K562 (cell line): ENCODE measurements around the gene TXNRD2.

Experiments
- CTCF ChIP-seq, 3 experiments: IDR thresholded peaks in 2 of 3; conservative IDR thresholded peaks in 1 of 3; 2 replicates each; pipeline ENCODE4 v1.5.1; 2011 to 2012; ENCODE audit warnings: low read length in 3 of 3, mild to moderate bottlenecking in 3 of 3, control low read depth in 2 of 3, improper control_type of control experiment in 1 of 3, inconsistent platforms in 1 of 3, low read depth in 1 of 3, mixed read lengths in 1 of 3, moderate library complexity in 1 of 3; ENCODE audit not compliant: insufficient read depth in 2 of 3
- E2F6 ChIP-seq, 2 experiments: IDR thresholded peaks; 2 replicates each; pipeline ENCODE4 v1.6.1; 2011; ENCODE audit warnings: borderline replicate concordance in 1 of 2, control low read depth in 1 of 2, low read depth in 1 of 2, low read length in 1 of 2, mild to moderate bottlenecking in 1 of 2, mixed read lengths in 1 of 2, moderate library complexity in 1 of 2; ENCODE audit not compliant: insufficient read depth in 1 of 2, insufficient read length in 1 of 2, poor library complexity in 1 of 2, severe bottlenecking in 1 of 2; ENCODE audit errors: extremely low read depth in 1 of 2
- EZH2 ChIP-seq: IDR thresholded peaks from 2 replicates; pipeline ENCODE4 v1.6.1; 2012; ENCODE audit warnings: low read depth, mild to moderate bottlenecking, inconsistent platforms, low read length, borderline replicate concordance
- KDM2B ChIP-seq: fragments of 250-450 bp; sonication (Bioruptor Pico); IDR thresholded peaks from 2 replicates; pipeline ENCODE4 v1.8.0; 2021; ENCODE audit warnings: mild to moderate bottlenecking, moderate library complexity
- NCOA2 ChIP-seq, 2 experiments: fragments of 450-650 bp; IDR thresholded peaks; 2 replicates each; pipeline ENCODE4 v1.6.1; 2018; ENCODE audit warnings: mild to moderate bottlenecking in 2 of 2, moderate library complexity in 1 of 2; ENCODE audit not compliant: partially characterized antibody in 2 of 2
- PHF20 ChIP-seq: fragments of 450-650 bp; IDR thresholded peaks from 2 replicates; pipeline ENCODE4 v1.6.1; 2018; ENCODE audit not compliant: partially characterized antibody
- POLR2A ChIP-seq: fragments of 450-650 bp; conservative IDR thresholded peaks from 2 replicates; pipeline ENCODE4 v1.6.1; 2016
- REST ChIP-seq, 2 experiments: fragments of 450-650 bp; formaldehyde crosslinking in 1 of 2; IDR thresholded peaks; 2 replicates each; pipeline versions ENCODE4 v1.4.0 to v1.6.1; 2014 to 2020; ENCODE audit warnings: mild to moderate bottlenecking in 2 of 2, borderline replicate concordance in 1 of 2, low read depth in 1 of 2
- THRAP3 ChIP-seq: fragments of 450-650 bp; IDR thresholded peaks from 2 replicates; pipeline ENCODE4 v1.6.1; 2016; ENCODE audit warnings: mild to moderate bottlenecking, inconsistent platforms, borderline replicate concordance
- YY1 ChIP-seq, 3 experiments: IDR thresholded peaks; 2 replicates each; pipeline ENCODE4 v1.6.1; 2011; ENCODE audit warnings: low read length in 2 of 3, mild to moderate bottlenecking in 2 of 3, moderate library complexity in 2 of 3, borderline replicate concordance in 1 of 3, control low read depth in 1 of 3, low read depth in 1 of 3; ENCODE audit not compliant: insufficient read depth in 3 of 3, insufficient replicate concordance in 2 of 3, control insufficient read depth in 1 of 3, insufficient read length in 1 of 3; ENCODE audit errors: extremely low read depth in 1 of 3
- ZBTB8A ChIP-seq: fragments of 450-650 bp; IDR thresholded peaks from 2 replicates; pipeline ENCODE4 v1.6.1; 2018; ENCODE audit warnings: mild to moderate bottlenecking, moderate library complexity; ENCODE audit not compliant: partially characterized antibody
- ZFP36 ChIP-seq: fragments of 150-350 bp; IDR thresholded peaks from 2 replicates; pipeline ENCODE4 v1.6.1; 2018; ENCODE audit warnings: low read length, low read depth; ENCODE audit not compliant: partially characterized antibody
- ZNF384 ChIP-seq: IDR thresholded peaks from 2 replicates; pipeline ENCODE4 v1.6.1; 2012; ENCODE audit warnings: low read depth, low read length, improper control_type of control experiment
- ZNF407 ChIP-seq: fragments of 450-650 bp; IDR thresholded peaks from 2 replicates; pipeline ENCODE4 v1.6.1; 2016; ENCODE audit warnings: low read depth

- TF ChIP-seq ZNF384 (no peak), E2F6 (IDR thresholded peaks at IDR 0.05; ENCODE audit: borderline replicate concordance in 1 of 2, extremely low read depth in 1 of 2, insufficient read depth in 1 of 2, insufficient read length in 1 of 2, low read depth in 1 of 2, low read length in 1 of 2, poor library complexity in 1 of 2, severe bottlenecking in 1 of 2) (no peak), NCOA2 (IDR thresholded peaks at IDR 0.05; ENCODE audit: partially characterized antibody in 2 of 2) (no peak), PHF20 (no peak), CTCF (IDR thresholded peaks at IDR 0.05 in 2 of 3, conservative IDR thresholded peaks at IDR 0.05 in 1 of 3; ENCODE audit: insufficient read depth in 2 of 3, low read depth in 1 of 3, low read length in 3 of 3) (no peak), ZFP36 (no peak), REST (IDR thresholded peaks at IDR 0.05; ENCODE audit: borderline replicate concordance) (no peak), REST (CRISPR knock-in tag; IDR thresholded peaks at IDR 0.05; ENCODE audit: low read depth) (no peak), THRAP3 (no peak), POLR2A (no peak), KDM2B (CRISPR knock-in tag) (no peak), ZBTB8A (no peak), YY1 (IDR thresholded peaks at IDR 0.05; ENCODE audit: borderline replicate concordance in 1 of 3, control insufficient read depth in 1 of 3, extremely low read depth in 1 of 3, insufficient read depth in 3 of 3, insufficient read length in 1 of 3, insufficient replicate concordance in 2 of 3, low read depth in 1 of 3, low read length in 2 of 3) (no peak), ZNF407 (no peak), EZH2 (no peak)
These were observed 20.0 kb downstream of the TXNRD2 start for GRCh38 chr22:19921544-19922081.
